ENCODE data around the gene SNRPA1. TPM values are rescaled to one million over a fixed set of nuclear protein-coding genes. Genes with fewer than 3 reads are reported as not detected.

Gene SNRPA1
- total and polyA plus RNA-seq, 2 experiments from 2014 or later: 35.2 to 70.4 TPM

DNA sequence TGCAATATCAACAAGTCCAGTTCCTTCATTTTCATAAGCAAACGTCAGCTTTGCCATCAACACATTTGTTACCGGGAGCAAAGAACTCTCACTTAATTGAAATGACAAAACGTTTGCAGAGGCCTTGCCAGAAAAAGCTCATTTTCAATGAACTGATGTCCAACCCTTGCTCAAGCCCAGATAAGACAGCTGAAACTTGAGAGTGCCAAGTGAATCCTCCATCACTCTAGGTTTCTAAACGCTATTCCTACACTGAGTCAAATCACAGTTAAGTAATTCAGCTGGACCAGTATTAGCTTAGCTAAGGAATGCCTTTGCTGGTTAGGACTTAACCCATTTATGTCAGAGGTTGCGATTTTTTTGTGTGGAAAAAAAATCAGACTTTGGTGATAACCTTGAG, 54.7 kb downstream of the SNRPA1 start:
- no peak overlapping the region for H2AFZ ChIP-seq
- H3K4me1 ChIP-seq (ENCODE audit: insufficient read depth): peaks cover 29% of the 10 kb centered on the region
- no peak overlapping the region for H3K27ac ChIP-seq
- H4K20me1 ChIP-seq (ENCODE audit: insufficient read depth): peaks cover 13% of the 10 kb centered on the region
- H3F3A ChIP-seq (ENCODE audit: insufficient read depth): peaks cover 33% of the 10 kb centered on the region
- no peaks in the 10 kb centered on the region for H3K9me3 ChIP-seq (ENCODE audit: low read depth)
- H3K4me2 ChIP-seq (ENCODE audit: unreplicated experiment): peak overlapping the region; percentile 11
- no peak overlapping the region for H3K4me3 ChIP-seq
- TF ChIP-seq EZH2phosphoT487 (IDR thresholded peaks at IDR 0.05; ENCODE audit: insufficient read depth, low read depth) (no peak), EZH2 (IDR thresholded peaks at IDR 0.05; ENCODE audit: insufficient read depth, poor library complexity, severe bottlenecking) (no peak)
- WGBS, 2 experiments (ENCODE audit: low coverage in 1 of 2, low lambda C conversion rate in 2 of 2, missing lambda C conversion rate in 2 of 2): 26 to 27% methylated on average over 5 of the region's 5 CpGs
- no peaks in the 10 kb centered on the region for H3K27me3 ChIP-seq (replicated peaks; ENCODE audit: insufficient read depth)
- H3K79me2 ChIP-seq (ENCODE audit: insufficient read depth): peaks cover 100% of the 10 kb centered on the region
- DNase-seq: peak; percentile 52
- no peaks in the 10 kb centered on the region for H3K36me3 ChIP-seq (ENCODE audit: low read depth)
- in situ Hi-C loops (cut with MboI): no loop called here
- H3K9me2 ChIP-seq (ENCODE audit: insufficient read depth): no peaks in the 10 kb centered on the region
- no peak overlapping the region for H3K9ac ChIP-seq

DNA sequence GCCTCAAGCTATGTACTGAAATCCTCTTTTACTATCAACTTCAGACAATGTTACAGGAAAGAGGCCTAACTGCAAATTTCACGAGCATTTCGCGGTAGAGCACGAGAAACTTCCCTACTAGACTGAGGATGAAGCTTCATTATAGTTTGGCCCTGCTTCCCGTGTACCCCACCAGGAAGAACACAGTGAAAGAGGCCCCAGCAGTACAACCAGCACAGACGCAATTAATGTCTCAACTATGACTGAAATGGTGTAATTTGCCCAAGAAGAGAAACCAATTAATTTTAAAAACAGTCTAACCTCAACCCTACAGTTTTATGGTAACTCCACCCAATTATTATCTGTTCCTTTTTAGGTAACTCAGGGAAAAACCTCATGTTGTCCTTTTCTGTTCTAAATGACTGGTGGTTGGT, 55.3 kb downstream of the SNRPA1 start:
- no peak for DNase-seq
- Histone ChIP-seq H3K4me1 (ENCODE audit: insufficient read depth) (peaks cover 29% of the 10 kb centered on the region), H3K4me3 (no peak overlapping the region), H3K79me2 (ENCODE audit: insufficient read depth) (peaks cover 100% of the 10 kb centered on the region), H3K9me3 (ENCODE audit: low read depth) (no peaks in the 10 kb centered on the region), H3K36me3 (ENCODE audit: low read depth) (no peaks in the 10 kb centered on the region; the same call in 1 of the 2 replicates), H3K9ac (no peak overlapping the region), H3K27me3 (replicated peaks; ENCODE audit: insufficient read depth) (no peaks in the 10 kb centered on the region), H3F3A (ENCODE audit: insufficient read depth) (peaks cover 33% of the 10 kb centered on the region), H3K27ac (no peak overlapping the region), H3K4me2 (ENCODE audit: unreplicated experiment) (peak overlapping the region; percentile 11), H4K20me1 (ENCODE audit: insufficient read depth) (peaks cover 13% of the 10 kb centered on the region), H2AFZ (no peak overlapping the region), H3K9me2 (ENCODE audit: insufficient read depth) (no peaks in the 10 kb centered on the region)
- TF ChIP-seq EZH2phosphoT487 (IDR thresholded peaks at IDR 0.05; ENCODE audit: insufficient read depth, low read depth) (no peak), EZH2 (IDR thresholded peaks at IDR 0.05; ENCODE audit: insufficient read depth, poor library complexity, severe bottlenecking) (no peak)
- 81 to 83% methylated on average over 6 of the region's 6 CpGs for WGBS, 2 experiments (ENCODE audit: low coverage in 1 of 2, low lambda C conversion rate in 2 of 2, missing lambda C conversion rate in 2 of 2)
- in situ Hi-C loops (cut with MboI): no loop called here

DNA sequence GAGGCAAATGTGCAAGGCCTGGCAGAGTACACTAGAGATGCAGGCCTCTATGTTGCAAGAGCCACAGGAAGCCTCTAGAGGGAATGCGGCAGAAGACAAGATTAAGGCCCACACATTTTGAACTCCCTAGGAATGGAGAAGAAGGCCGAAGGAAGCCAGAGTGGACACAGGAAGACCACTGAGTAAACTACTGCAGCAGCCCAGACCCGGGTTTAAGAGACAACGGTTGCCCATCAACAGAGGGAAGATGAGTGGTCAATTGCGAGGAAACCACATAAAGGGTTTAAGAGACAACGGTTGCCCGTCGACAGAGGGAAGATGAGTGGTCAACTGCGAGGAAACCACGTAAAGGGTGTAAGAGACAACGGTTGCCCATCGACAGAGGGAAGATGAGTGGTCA, 57.8 kb downstream of the SNRPA1 start:
- Histone ChIP-seq H3K79me2 (ENCODE audit: insufficient read depth) (peaks cover 100% of the 10 kb centered on the region), H3K9me2 (ENCODE audit: insufficient read depth) (no peaks in the 10 kb centered on the region), H3F3A (ENCODE audit: insufficient read depth) (peaks cover 34% of the 10 kb centered on the region), H3K9ac (no peak overlapping the region), H3K4me2 (ENCODE audit: unreplicated experiment) (no peak overlapping the region), H3K36me3 (ENCODE audit: low read depth) (peaks cover 6% of the 10 kb centered on the region; the same call in 1 of the 2 replicates), H3K9me3 (ENCODE audit: low read depth) (no peaks in the 10 kb centered on the region), H3K4me1 (ENCODE audit: insufficient read depth) (peaks cover 18% of the 10 kb centered on the region), H3K27ac (no peak overlapping the region), H2AFZ (no peak overlapping the region), H3K4me3 (no peak overlapping the region), H3K27me3 (replicated peaks; ENCODE audit: insufficient read depth) (no peaks in the 10 kb centered on the region), H4K20me1 (ENCODE audit: insufficient read depth) (peaks cover 13% of the 10 kb centered on the region)
- no peak for DNase-seq
- 96 to 97% methylated on average over 12 of the region's 12 CpGs for WGBS, 2 experiments (ENCODE audit: low coverage in 1 of 2, low lambda C conversion rate in 2 of 2, missing lambda C conversion rate in 2 of 2)
- in situ Hi-C loops (cut with MboI): no loop called here
- TF ChIP-seq EZH2phosphoT487 (IDR thresholded peaks at IDR 0.05; ENCODE audit: insufficient read depth, low read depth) (no peak), EZH2 (IDR thresholded peaks at IDR 0.05; ENCODE audit: insufficient read depth, poor library complexity, severe bottlenecking) (no peak)

DNA sequence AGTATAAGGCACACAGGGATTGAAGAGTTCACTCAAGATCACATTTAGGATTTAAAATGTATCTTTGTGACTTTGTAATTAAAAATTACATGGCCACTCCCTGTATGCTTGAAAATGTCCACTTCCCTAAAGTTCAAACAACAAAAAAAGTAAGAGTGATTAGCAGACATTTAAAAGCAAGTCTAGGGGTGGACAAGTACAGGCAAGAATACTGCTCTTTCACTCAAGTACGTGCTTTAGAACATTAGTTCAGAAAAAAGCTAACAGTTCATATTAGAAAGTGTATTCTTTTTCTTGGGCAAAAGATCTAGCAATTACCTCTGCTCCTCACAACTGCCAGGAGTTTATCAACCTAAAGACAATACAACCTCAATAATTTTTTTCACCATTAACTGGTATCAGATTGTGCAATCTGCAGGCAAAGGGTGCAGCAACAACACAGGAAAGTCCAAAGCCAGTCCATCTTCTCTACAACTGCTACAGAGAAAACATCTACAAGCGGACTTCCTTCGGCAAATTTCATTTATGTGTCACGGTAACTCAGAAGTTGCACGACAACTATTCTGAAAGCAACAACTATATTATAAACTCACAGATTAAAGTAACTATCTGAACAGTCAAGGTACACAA, 61.3 kb downstream of the SNRPA1 start:
- no peak overlapping the region for H3K4me2 ChIP-seq (ENCODE audit: unreplicated experiment)
- H3K36me3 ChIP-seq (ENCODE audit: low read depth): peaks cover 11% of the 10 kb centered on the region; the same call in 1 of the 2 replicates
- 89% methylated on average over 5 of the region's 5 CpGs for WGBS, 2 experiments (ENCODE audit: low coverage in 1 of 2, low lambda C conversion rate in 2 of 2, missing lambda C conversion rate in 2 of 2)

More for the DNA sequence above, 61.3 kb downstream of the SNRPA1 start:
- Histone ChIP-seq H3K4me1 (ENCODE audit: insufficient read depth) (no peaks in the 10 kb centered on the region), H3K9me2 (ENCODE audit: insufficient read depth) (no peaks in the 10 kb centered on the region), H3K27me3 (replicated peaks; ENCODE audit: insufficient read depth) (no peaks in the 10 kb centered on the region), H3F3A (ENCODE audit: insufficient read depth) (peaks cover 17% of the 10 kb centered on the region; the same call in 1 of the 2 replicates), H3K9me3 (ENCODE audit: low read depth) (no peaks in the 10 kb centered on the region), H3K9ac (no peak overlapping the region), H3K4me3 (no peak overlapping the region), H2AFZ (no peak overlapping the region), H4K20me1 (ENCODE audit: insufficient read depth) (peaks cover 6% of the 10 kb centered on the region; the same call in 1 of the 2 replicates), H3K79me2 (ENCODE audit: insufficient read depth) (peaks cover 100% of the 10 kb centered on the region), H3K27ac (no peak overlapping the region)
- TF ChIP-seq EZH2phosphoT487 (IDR thresholded peaks at IDR 0.05; ENCODE audit: insufficient read depth, low read depth): no peak
- TF ChIP-seq EZH2 (IDR thresholded peaks at IDR 0.05; ENCODE audit: insufficient read depth, poor library complexity, severe bottlenecking): no peak
- no peak for DNase-seq
- in situ Hi-C loops (cut with MboI): no loop called here
